ENCODE data around the gene KAT6B. TPM values are rescaled to one million over a fixed set of nuclear protein-coding genes. Genes with fewer than 3 reads are reported as not detected.

Gene KAT6B
- total RNA-seq, 2 experiments from 2014 or later, result 36.7 to 47.2 TPM

DNA sequence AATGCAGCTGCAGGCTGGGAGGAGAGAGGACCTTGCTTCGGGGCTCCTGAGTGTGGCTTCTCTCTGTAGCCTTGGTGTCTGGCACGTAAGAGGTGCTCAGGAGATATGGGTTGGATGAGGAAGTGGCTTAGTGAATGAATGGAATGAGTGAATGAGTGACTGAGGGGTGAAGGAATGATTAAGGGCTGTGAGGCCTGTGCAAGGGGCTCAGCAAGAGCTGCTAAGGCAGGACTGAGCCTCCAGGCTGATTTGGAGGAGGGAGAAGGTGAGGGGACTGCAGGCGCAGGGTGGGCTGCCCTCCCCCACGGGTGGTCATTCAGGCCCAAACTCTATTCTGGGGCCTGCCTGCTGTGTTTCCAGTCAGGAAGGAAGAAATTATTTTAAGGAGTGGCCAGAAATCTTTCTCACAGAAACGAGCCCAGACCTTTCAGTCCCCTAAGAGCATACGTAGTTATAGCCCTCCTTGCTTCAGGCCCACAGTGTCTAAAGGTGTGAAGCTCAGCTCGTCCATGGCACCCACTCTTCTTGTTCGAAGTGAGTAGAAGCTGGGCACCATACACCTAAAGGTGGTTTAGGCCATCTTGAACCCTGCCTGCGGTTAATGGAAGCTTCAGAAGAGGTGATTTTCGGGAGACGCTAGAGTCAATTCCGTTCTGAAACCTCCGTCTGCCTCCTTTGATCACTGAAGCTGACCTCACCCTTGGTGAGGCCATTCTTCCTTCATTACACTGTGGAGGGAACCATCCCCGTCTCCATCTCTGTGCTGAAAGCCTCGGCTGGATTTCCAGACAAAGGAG, 235.5 kb downstream of the KAT6B start:
- H3K4me1 Mint-ChIP-seq, result peaks cover 4% of the 10 kb centered on the region
- H3K9me3 Mint-ChIP-seq, result no peaks in the 10 kb centered on the region
- H3K27me3 Mint-ChIP-seq, result no peaks in the 10 kb centered on the region
- no peak overlapping the region for H3K27ac Mint-ChIP-seq
- ATAC-seq (ENCODE audit: low read depth) (no peak), DNase-seq (no peak)
- POLR2A ChIA-PET, result no interaction called here
- no peak overlapping the region for H3K4me3 Mint-ChIP-seq
- H3K36me3 Mint-ChIP-seq, result no peaks in the 10 kb centered on the region

- Mint-ChIP-seq H3K4me3 (no peak overlapping the region), H3K9me3 (no peaks in the 10 kb centered on the region), H3K27me3 (no peaks in the 10 kb centered on the region), H3K36me3 (no peaks in the 10 kb centered on the region), H3K4me1 (peaks cover 4% of the 10 kb centered on the region), H3K27ac (no peak overlapping the region)
- POLR2A ChIA-PET, result no interaction called here
- DNase-seq (no peak), ATAC-seq (ENCODE audit: low read depth) (no peak)
Observed at GRCh38 chr10:75062506-75063299, 236.3 kb downstream of the KAT6B start.

DNA sequence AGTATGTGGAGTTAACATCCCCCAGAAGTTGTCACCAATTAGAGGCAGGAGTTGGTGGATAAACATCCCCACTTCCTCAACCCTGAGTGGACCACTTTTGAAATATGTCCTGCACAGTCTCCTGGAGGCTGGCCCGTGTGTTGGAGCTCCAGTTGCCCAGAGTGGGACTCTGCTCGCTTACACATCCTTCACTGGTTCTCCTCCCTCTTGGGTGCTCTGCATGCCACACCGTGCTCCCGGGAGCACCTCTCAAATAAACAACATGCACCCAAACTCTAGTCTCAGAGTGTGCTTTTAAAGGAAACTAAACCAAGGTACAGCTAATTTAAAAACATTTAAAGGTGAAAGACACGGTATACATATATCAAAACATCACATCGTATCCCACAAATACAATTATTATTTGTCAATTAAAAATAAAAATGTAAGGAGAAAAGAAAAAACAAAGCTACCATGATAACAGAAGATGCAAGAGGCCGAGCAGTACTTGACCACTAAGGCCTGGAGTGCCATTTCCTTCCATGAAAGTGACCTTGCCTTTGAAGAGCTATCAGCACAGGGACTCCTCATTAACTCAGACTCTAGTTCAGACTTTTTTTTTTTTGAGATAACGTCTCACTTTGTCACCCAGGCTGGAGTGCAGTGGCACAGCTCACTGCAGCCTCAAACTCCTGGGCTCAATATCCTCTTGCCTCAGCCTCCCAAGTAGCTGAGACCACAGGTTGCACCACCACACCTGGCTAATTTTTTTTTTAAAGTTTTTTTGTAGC, 237.2 kb downstream of the KAT6B start:
- POLR2A ChIA-PET, result no interaction called here
- Mint-ChIP-seq H3K36me3 (no peaks in the 10 kb centered on the region), H3K9me3 (no peaks in the 10 kb centered on the region), H3K27me3 (no peaks in the 10 kb centered on the region), H3K27ac (no peak overlapping the region), H3K4me1 (peaks cover 4% of the 10 kb centered on the region), H3K4me3 (no peak overlapping the region)
- ATAC-seq (ENCODE audit: low read depth) (no peak), DNase-seq (no peak)

DNA sequence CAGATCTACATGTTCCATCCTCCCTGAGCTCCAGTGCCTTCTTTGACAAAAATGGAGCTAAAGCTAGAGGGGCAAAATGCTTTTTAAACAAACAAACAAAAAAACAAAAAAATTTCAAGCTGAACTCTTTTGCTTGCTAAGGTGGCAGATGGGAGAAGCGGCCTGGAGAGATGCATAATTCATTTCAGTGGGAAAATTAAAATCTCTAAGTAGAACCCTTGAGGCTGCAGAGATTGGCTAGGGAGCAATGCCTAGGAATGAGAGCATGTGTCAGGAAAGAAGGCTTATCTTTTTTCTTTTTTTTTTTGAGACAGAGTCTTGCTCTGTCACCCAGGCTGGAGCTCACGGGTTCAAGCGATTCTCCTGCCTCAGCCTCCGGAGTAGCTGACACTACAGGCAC, 238.7 kb downstream of the KAT6B start:
- Mint-ChIP-seq H3K27ac (no peak overlapping the region), H3K9me3 (no peaks in the 10 kb centered on the region), H3K27me3 (no peaks in the 10 kb centered on the region), H3K4me1 (peaks cover 4% of the 10 kb centered on the region), H3K36me3 (no peaks in the 10 kb centered on the region), H3K4me3 (no peak overlapping the region)
- POLR2A ChIA-PET, result no interaction called here
- ATAC-seq (ENCODE audit: low read depth), result no peak
- DNase-seq, result no peak

GRCh38 chr10:75066271-75066670, 239.9 kb downstream of the KAT6B start:
- Mint-ChIP-seq H3K4me1 (peaks cover 4% of the 10 kb centered on the region), H3K9me3 (no peaks in the 10 kb centered on the region), H3K4me3 (no peak overlapping the region), H3K27ac (no peak overlapping the region), H3K27me3 (no peaks in the 10 kb centered on the region), H3K36me3 (no peaks in the 10 kb centered on the region)
- POLR2A ChIA-PET, result no interaction called here
- DNase-seq (no peak), ATAC-seq (ENCODE audit: low read depth) (no peak)

- peaks cover 1% of the 10 kb centered on the region for H3K4me1 Mint-ChIP-seq
- DNase-seq (no peak), ATAC-seq (ENCODE audit: low read depth) (no peak)
- no peak overlapping the region for H3K4me3 Mint-ChIP-seq
- POLR2A ChIA-PET, result no interaction called here
- H3K27me3 Mint-ChIP-seq, result no peaks in the 10 kb centered on the region
- no peaks in the 10 kb centered on the region for H3K9me3 Mint-ChIP-seq
- no peaks in the 10 kb centered on the region for H3K36me3 Mint-ChIP-seq
- no peak overlapping the region for H3K27ac Mint-ChIP-seq
Observed at GRCh38 chr10:75067272-75067671, 240.9 kb downstream of the KAT6B start.

- Mint-ChIP-seq H3K9me3 (no peaks in the 10 kb centered on the region), H3K36me3 (no peaks in the 10 kb centered on the region), H3K27me3 (no peaks in the 10 kb centered on the region), H3K27ac (no peak overlapping the region), H3K4me1 (no peaks in the 10 kb centered on the region), H3K4me3 (no peak overlapping the region)
- ATAC-seq (ENCODE audit: low read depth), result no peak
- POLR2A ChIA-PET, result no interaction called here
- no peak for DNase-seq
Observed at GRCh38 chr10:75068523-75068922, 242.1 kb downstream of the KAT6B start.

- Mint-ChIP-seq H3K9me3 (no peaks in the 10 kb centered on the region), H3K4me1 (peaks cover 12% of the 10 kb centered on the region), H3K27me3 (no peaks in the 10 kb centered on the region), H3K27ac (no peak overlapping the region), H3K36me3 (no peaks in the 10 kb centered on the region), H3K4me3 (no peak overlapping the region)
- DNase-seq (no peak), ATAC-seq (ENCODE audit: low read depth) (no peak)
- POLR2A ChIA-PET, result no interaction called here
Observed at GRCh38 chr10:75070476-75070875, 244.1 kb downstream of the KAT6B start.

DNA sequence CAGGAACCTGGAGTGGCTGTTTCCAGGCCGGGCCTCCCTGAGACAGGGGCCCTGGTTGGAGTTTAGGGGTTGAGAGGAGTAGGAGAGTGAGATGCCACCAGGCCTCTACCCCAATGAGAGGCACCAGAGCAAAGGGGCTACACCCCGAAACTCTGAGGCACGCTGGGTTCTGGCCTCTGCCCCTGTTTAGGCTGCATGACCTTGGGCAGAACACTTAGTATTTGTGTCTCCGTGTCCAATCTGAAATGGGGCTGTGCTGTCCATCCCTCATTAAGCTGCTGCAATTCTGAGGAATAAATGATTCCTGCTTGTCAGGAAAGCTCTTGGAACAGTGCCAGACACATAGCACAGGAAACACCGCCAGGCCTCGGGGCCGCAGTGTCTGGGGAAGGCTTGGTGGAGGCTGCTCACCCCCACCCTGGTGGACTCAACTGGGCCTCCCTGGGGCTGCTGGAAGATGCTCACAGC, 244.6 kb downstream of the KAT6B start:
- Mint-ChIP-seq H3K36me3 (no peaks in the 10 kb centered on the region), H3K27ac (no peak overlapping the region), H3K27me3 (no peaks in the 10 kb centered on the region), H3K4me3 (no peak overlapping the region), H3K4me1 (peaks cover 14% of the 10 kb centered on the region), H3K9me3 (no peaks in the 10 kb centered on the region)
- DNase-seq (no peak), ATAC-seq (ENCODE audit: low read depth) (no peak)
- POLR2A ChIA-PET, result no interaction called here

DNA sequence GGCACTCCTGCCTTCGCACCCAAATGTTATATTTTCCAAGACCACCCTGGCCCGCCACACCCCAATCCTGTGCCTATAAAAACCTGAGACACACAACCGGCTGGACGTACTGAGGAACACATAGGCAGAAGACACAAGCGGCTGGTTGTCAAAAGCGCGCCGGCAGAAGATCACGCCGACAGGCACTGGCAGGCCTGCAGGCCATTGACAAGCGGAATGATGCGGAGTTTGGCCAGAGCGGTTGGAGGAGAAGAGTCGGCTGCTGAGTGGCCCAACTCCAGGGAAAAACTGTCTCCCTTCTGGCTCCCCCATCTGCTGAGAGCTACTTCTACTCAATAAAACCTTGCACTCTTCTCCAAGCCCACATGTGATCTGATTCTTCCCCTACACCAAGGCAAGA, 245.4 kb downstream of the KAT6B start:
- Mint-ChIP-seq H3K36me3 (no peaks in the 10 kb centered on the region), H3K9me3 (no peaks in the 10 kb centered on the region), H3K27me3 (no peaks in the 10 kb centered on the region), H3K4me3 (no peak overlapping the region), H3K27ac (no peak overlapping the region), H3K4me1 (peaks cover 18% of the 10 kb centered on the region)
- ATAC-seq (ENCODE audit: low read depth) (no peak), DNase-seq (no peak)
- POLR2A ChIA-PET, result no interaction called here

DNA sequence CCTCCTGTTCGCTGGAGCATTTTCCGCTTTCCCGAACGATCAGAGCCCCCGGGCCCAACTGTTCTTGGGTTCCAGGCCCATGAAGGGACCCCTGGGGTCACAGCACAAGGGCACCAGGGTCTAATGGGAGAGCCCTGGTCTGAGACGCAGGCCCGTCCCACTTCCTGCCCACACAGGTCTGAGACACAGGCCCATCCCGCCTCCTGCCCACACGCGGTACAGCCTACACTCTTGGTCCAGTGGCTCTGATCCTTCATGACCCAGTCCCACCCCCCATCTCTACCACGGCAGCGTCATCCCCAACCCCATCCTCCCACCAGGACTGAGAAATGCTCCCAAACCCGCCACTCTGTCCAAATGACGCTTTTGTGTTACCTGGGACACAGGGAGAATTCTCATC, 246.3 kb downstream of the KAT6B start:
- no peak for DNase-seq
- no peaks in the 10 kb centered on the region for H3K9me3 Mint-ChIP-seq
- no peak for ATAC-seq (ENCODE audit: low read depth)
- H3K27me3 Mint-ChIP-seq, result no peaks in the 10 kb centered on the region
- H3K4me1 Mint-ChIP-seq, result peaks cover 18% of the 10 kb centered on the region
- H3K36me3 Mint-ChIP-seq, result no peaks in the 10 kb centered on the region
- H3K4me3 Mint-ChIP-seq, result no peak overlapping the region
- no peak overlapping the region for H3K27ac Mint-ChIP-seq
- POLR2A ChIA-PET, result no interaction called here

DNA sequence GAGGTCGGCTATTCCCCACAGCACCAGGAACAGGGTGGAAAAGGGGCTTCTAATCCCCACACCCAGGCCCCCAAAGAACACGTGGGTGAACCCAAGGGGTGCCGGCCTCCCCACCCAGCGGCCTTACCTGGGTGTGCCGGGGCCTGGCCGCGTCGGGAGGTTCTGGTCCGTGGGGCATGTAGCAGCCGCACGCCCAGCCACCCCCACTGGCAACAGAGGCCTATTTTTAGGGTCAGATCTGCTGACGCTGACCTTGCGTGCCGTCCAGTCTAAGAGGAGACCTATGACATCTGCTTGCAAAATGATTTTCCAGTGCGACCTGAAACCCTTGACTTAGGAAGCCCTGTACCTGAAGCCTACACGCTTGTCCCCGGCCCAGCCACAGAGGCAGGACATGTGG, 247.0 kb downstream of the KAT6B start:
- H3K9me3 Mint-ChIP-seq, result no peaks in the 10 kb centered on the region
- no peaks in the 10 kb centered on the region for H3K27me3 Mint-ChIP-seq
- no peak overlapping the region for H3K27ac Mint-ChIP-seq
- DNase-seq (no peak), ATAC-seq (ENCODE audit: low read depth) (no peak)
- H3K36me3 Mint-ChIP-seq, result no peaks in the 10 kb centered on the region
- no peak overlapping the region for H3K4me3 Mint-ChIP-seq
- H3K4me1 Mint-ChIP-seq, result peaks cover 18% of the 10 kb centered on the region
- POLR2A ChIA-PET, result no interaction called here

DNA sequence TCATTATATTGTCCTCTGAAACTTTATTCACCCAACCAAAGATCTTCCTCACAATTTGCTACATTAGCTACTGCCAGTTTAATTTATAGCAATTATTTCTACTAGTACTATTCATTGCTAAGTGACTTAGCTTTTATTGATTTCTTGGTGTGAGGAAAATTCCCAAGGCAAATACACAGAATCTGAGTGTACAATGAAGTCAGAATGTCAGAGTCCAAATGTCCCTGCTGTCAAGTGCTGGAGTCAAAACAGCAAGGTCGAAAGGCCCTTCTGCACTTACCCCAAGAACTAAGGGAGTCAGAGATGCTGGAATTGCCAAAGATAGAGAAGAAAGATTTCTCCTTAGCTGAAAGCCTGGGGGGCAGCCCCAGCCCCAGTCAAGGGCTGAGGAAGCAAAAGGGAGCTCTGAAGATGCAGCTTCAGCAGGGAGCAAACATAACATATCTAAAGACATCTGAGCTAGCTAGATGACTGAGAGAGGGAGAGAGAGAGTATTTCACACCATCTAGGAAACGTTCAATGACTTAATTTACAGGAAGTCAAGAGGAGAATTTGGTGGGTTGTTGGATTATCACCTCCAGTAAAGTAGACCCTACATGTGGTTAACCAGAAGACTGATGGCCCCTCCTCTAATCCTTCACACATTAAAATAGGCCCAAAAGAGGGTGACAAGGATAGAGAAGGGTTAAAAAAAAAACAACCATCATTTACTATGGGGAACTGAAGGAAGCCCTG, 248.5 kb downstream of the KAT6B start:
- peak; percentile 47 for ATAC-seq (ENCODE audit: low read depth)
- peak overlapping the region; percentile 43 for H3K27ac Mint-ChIP-seq
- POLR2A ChIA-PET, result no interaction called here

More for the DNA sequence above, 248.5 kb downstream of the KAT6B start:
- no peak for DNase-seq
- H3K4me1 Mint-ChIP-seq, result peaks cover 18% of the 10 kb centered on the region
- peak overlapping the region; percentile 38 for H3K4me3 Mint-ChIP-seq
- H3K36me3 Mint-ChIP-seq, result no peaks in the 10 kb centered on the region
- no peaks in the 10 kb centered on the region for H3K9me3 Mint-ChIP-seq
- no peaks in the 10 kb centered on the region for H3K27me3 Mint-ChIP-seq
